Measurements from ENCODE around the gene ABCA13. TPM values are rescaled to one million over a fixed set of nuclear protein-coding genes. Genes with fewer than 3 reads are reported as not detected.
A peak's percentile ranks its signal among the peaks of the same experiment; 100 is the strongest.

Gene ABCA13
- total RNA-seq, 3 donors from 2014 or later (not counting 1 experiment from before 2014, with no cell fraction given): 0.05 to 0.09 TPM; not detected in 1

DNA sequence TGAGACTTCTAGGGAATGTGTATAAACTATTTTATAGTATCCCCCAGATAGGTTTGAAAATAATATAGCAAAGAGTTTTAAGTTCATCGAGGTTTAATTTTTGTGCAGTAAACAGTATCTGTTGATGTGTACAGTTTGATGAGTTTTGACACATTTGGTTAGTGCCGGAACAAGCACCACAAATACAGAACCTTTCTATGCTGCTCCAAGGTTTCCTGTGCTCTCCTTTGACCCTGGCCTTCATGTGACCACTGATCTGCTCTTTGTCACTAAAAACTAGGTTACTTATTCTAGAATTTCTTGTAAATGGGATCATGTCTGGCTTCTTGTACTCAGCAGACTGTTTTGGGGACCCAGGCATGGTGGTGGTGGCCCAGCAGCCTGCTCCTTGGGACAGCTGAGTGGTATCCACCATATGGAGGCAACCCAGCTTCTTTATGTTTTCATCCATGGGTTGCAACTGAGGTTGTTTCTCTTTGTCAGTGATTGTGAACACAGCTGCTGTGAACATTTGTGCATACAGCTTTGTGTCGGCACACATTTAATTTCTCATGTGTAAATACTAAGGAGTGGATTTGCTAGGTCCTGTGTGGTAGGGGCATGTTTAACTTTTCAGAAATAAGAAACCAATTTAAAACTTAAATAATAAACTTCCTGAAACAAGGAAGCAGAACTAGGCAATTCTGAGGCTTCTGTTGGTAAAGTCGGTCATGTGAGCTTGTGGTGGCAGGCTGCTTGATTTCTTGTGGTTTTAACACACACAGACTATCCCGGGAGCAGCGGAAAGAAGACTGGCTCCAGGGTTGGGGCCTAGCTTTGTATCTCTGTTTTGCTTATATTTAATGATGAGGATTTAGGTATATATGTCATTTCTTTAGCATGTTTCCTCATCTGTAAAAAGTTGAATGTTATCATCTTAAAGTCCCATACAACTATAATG lies 219.4 kb downstream of the ABCA13 start:
- Histone ChIP-seq H3K4me1 (ENCODE audit: control insufficient read depth, insufficient read depth, low read length) (peaks cover 10% of the 10 kb centered on the region), H3K27ac (ENCODE audit: low read length) (no peak overlapping the region), H3K36me3 (ENCODE audit: control insufficient read depth, insufficient read depth, low read length) (no peaks in the 10 kb centered on the region), H3K27me3 (ENCODE audit: control insufficient read depth, insufficient read depth, low read length) (no peaks in the 10 kb centered on the region), H3K9me3 (ENCODE audit: control insufficient read depth, insufficient read depth, low read length) (no peaks in the 10 kb centered on the region), H3K4me3 (ENCODE audit: low read length) (no peak overlapping the region)
- TF ChIP-seq, protein P1, sequence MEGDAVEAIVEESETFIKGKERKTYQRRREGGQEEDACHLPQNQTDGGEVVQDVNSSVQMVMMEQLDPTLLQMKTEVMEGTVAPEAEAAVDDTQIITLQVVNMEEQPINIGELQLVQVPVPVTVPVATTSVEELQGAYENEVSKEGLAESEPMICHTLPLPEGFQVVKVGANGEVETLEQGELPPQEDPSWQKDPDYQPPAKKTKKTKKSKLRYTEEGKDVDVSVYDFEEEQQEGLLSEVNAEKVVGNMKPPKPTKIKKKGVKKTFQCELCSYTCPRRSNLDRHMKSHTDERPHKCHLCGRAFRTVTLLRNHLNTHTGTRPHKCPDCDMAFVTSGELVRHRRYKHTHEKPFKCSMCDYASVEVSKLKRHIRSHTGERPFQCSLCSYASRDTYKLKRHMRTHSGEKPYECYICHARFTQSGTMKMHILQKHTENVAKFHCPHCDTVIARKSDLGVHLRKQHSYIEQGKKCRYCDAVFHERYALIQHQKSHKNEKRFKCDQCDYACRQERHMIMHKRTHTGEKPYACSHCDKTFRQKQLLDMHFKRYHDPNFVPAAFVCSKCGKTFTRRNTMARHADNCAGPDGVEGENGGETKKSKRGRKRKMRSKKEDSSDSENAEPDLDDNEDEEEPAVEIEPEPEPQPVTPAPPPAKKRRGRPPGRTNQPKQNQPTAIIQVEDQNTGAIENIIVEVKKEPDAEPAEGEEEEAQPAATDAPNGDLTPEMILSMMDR (IDR thresholded peaks at IDR 0.05): no peak
- Mint-ChIP-seq H3K4me3 (peak overlapping the region; percentile 49), H3K27ac (peak overlapping the region in 1 of 2 donors; percentile 52), H3K36me3 (no peaks in the 10 kb centered on the region), H3K27me3 (ENCODE audit: low read depth in 2 of 2) (no peaks in the 10 kb centered on the region), H3K4me1 (peaks cover 20 to 21% of the 10 kb centered on the region in 2 donors), H3K9me3 (peaks cover 0 to 4% of the 10 kb centered on the region in 2 donors)
- ATAC-seq (peak in 2 of 3 donors; percentile 53 to 58), DNase-seq (no peak)
- intact Hi-C loops (cut with micrococcal nuclease): no loop called here
- 18% methylated on average over 5 of the region's 6 CpGs for WGBS (ENCODE audit: insufficient coverage)

DNA sequence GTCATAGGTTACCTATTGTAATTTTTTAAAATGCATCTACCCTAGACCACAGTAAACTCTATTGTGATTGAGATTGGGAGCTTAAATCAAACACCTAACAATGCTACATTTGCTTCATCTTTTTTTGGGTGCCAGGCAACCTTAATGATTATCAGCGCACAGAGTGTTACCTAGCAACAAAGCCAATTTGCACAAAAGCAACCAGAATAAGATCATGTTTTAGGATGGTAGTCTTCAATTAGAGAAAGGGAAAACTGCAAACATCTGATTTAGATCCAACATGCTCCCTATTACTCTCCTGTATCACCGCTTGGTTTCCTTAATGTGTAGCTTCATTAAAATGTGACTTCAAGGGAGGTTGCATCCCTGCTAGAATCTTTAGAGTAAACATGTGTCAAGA lies 226.9 kb downstream of the ABCA13 start:
- intact Hi-C loops (cut with micrococcal nuclease): no loop called here
- Mint-ChIP-seq H3K36me3 (no peaks in the 10 kb centered on the region), H3K27ac (no peak overlapping the region), H3K4me3 (no peak overlapping the region), H3K27me3 (ENCODE audit: low read depth in 2 of 2) (no peaks in the 10 kb centered on the region), H3K4me1 (no peaks in the 10 kb centered on the region), H3K9me3 (peaks cover 0 to 2% of the 10 kb centered on the region in 2 donors)
- ATAC-seq (no peak), DNase-seq (no peak)
- 100% methylated on average over 1 of the region's 2 CpGs for WGBS (ENCODE audit: insufficient coverage)
- Histone ChIP-seq H3K27ac (ENCODE audit: low read length) (no peak overlapping the region), H3K27me3 (ENCODE audit: control insufficient read depth, insufficient read depth, low read length) (no peaks in the 10 kb centered on the region), H3K4me1 (ENCODE audit: control insufficient read depth, insufficient read depth, low read length) (no peaks in the 10 kb centered on the region), H3K4me3 (ENCODE audit: low read length) (no peak overlapping the region), H3K9me3 (ENCODE audit: control insufficient read depth, insufficient read depth, low read length) (no peaks in the 10 kb centered on the region), H3K36me3 (ENCODE audit: control insufficient read depth, insufficient read depth, low read length) (no peaks in the 10 kb centered on the region)
- TF ChIP-seq, protein P1 (IDR thresholded peaks at IDR 0.05): no peak

DNA sequence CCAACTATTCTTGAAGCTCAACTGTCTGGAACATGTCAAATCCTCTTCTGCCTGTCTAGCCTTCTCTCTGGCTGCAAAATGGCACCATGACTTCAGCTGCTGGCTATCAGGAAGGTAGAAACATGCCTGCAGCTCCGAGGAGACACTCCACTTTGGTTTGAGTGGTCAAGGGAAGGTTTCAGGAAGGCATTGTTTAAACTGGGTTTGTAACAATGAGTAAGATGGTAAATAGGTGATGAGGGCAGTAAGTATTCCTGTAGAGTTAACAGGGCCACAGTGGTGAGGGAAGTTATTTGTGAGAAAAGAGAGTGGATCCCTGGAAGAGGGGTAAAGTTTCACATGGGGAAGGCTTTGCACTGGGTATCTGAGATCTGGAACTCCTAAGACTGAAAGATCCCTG lies 231.5 kb downstream of the ABCA13 start:
- WGBS (ENCODE audit: insufficient coverage): 58% methylated on average over 1 of the region's 1 CpG
- Histone ChIP-seq H3K27ac (ENCODE audit: low read length) (no peak overlapping the region), H3K27me3 (ENCODE audit: control insufficient read depth, insufficient read depth, low read length) (no peaks in the 10 kb centered on the region), H3K9me3 (ENCODE audit: control insufficient read depth, insufficient read depth, low read length) (no peaks in the 10 kb centered on the region), H3K4me1 (ENCODE audit: control insufficient read depth, insufficient read depth, low read length) (no peaks in the 10 kb centered on the region), H3K36me3 (ENCODE audit: control insufficient read depth, insufficient read depth, low read length) (no peaks in the 10 kb centered on the region), H3K4me3 (ENCODE audit: low read length) (no peak overlapping the region)
- DNase-seq (no peak), ATAC-seq (no peak)
- H3K4me1 Mint-ChIP-seq: no peaks in the 10 kb centered on the region
- no peak overlapping the region for H3K4me3 Mint-ChIP-seq
- TF ChIP-seq, protein P1 (IDR thresholded peaks at IDR 0.05): no peak
- H3K27ac Mint-ChIP-seq: no peak overlapping the region
- intact Hi-C loops (cut with micrococcal nuclease): no loop called here
- no peaks in the 10 kb centered on the region for H3K36me3 Mint-ChIP-seq
- no peaks in the 10 kb centered on the region for H3K9me3 Mint-ChIP-seq
- no peaks in the 10 kb centered on the region for H3K27me3 Mint-ChIP-seq (ENCODE audit: low read depth in 2 of 2)

All from natural killer cell (primary cell).